Measurements from ENCODE around the gene ARHGAP42.

- TF ChIP-seq EZH2phosphoT487 (conservative IDR thresholded peaks at IDR 0.05; ENCODE audit: low read length) (no peak), CTCF (IDR thresholded peaks at IDR 0.05; ENCODE audit: insufficient read depth, low read length, poor library complexity, severe bottlenecking) (no peak)
Measured at GRCh38 chr11:101011881-101012280, 324.8 kb downstream of the ARHGAP42 start.

Data from SU-DHL-6 (cell line).